H1 (cell line): ENCODE measurements around the gene ERCC1. TPM values are rescaled to one million over a fixed set of nuclear protein-coding genes. Genes with fewer than 3 reads are reported as not detected.

Experiments used
- ATF3 ChIP-seq: IDR thresholded peaks from 2 replicates; pipeline ENCODE4 v1.6.1; 2011; ENCODE audit warnings: low read depth, mild to moderate bottlenecking, low read length; ENCODE audit not compliant: insufficient read depth
- BACH1 ChIP-seq: IDR thresholded peaks from 2 replicates; pipeline ENCODE4 v1.6.1; 2012; ENCODE audit warnings: low read length, improper control_type of control experiment
- CEBPB ChIP-seq: IDR thresholded peaks from 2 replicates; pipeline ENCODE4 v1.6.1; 2012; ENCODE audit warnings: low read depth, low read length
- CTBP2 ChIP-seq: IDR thresholded peaks from 2 replicates; pipeline ENCODE4 v1.7.0; 2011; ENCODE audit warnings: borderline replicate concordance, mild to moderate bottlenecking, moderate library complexity, mixed read lengths, low read length; ENCODE audit not compliant: insufficient read depth, insufficient read length
- SIX5 ChIP-seq: IDR thresholded peaks from 2 replicates; pipeline ENCODE4 v1.6.1; 2011; ENCODE audit warnings: mild to moderate bottlenecking, low read depth, low read length
- TAF1 ChIP-seq: IDR thresholded peaks from 2 replicates; pipeline ENCODE4 v1.6.1; 2011; ENCODE audit warnings: mild to moderate bottlenecking, low read depth, low read length
- USF2 ChIP-seq: IDR thresholded peaks from 2 replicates; pipeline ENCODE4 v1.6.1; 2011; ENCODE audit warnings: low read length, improper control_type of control experiment
- polyA plus RNA-seq, 7 experiments: library from polyadenylated mRNA; depleted of rRNA in 3 of 7; stranded (reverse) in 5 of 7; unstranded in 2 of 7; fragments of >200 nt in 5 of 7; fragments of 200-250 nt in 2 of 7; gene quantifications; 1 replicate in 5 of 7; 2 replicates in 1 of 7; 4 replicates in 1 of 7; pipeline versions ENCODE4 v1.2.1 to v1.2.3, GENCODE V29; 2011 to 2013; ENCODE audit warnings: missing spikeins in 2 of 7, mixed read lengths in 2 of 7
- total RNA-seq: library from RNA; stranded (reverse); fragmentation: NEBNext Ultra II Directional; extraction: Animal tissue kit (Norgen Biotek cat#: 25700); gene quantifications from 2 replicates; pipeline ENCODE4 v1.2.1, GENCODE V29; 2021

The ERCC1 gene
- total and polyA plus RNA-seq, 2 of the 8 experiments (the other 6 are each of a cell fraction or from before 2014, with no cell fraction given), result 44.7 to 94.2 TPM

GRCh38 chr19:45414468-45414867, 9.2 kb downstream of the ERCC1 start (continued):
- TF ChIP-seq SIX5 (no peak), BACH1 (no peak), TAF1 (no peak), USF2 (no peak), CTBP2 (no peak), CEBPB (no peak), ATF3 (no peak)
- TF ChIP-seq, all 59 proteins: peak for 0
